HG02885 (cell line): ENCODE results near the gene HNF4A.

Experiments
- ATAC-seq: cut with Tn5 transposase; IDR thresholded peaks from one replicate; pipeline ENCODE4 v1.9.1; 2021; ENCODE audit warnings: mild to moderate bottlenecking; ENCODE audit not compliant: unreplicated experiment, poor library complexity

Gene HNF4A

DNA sequence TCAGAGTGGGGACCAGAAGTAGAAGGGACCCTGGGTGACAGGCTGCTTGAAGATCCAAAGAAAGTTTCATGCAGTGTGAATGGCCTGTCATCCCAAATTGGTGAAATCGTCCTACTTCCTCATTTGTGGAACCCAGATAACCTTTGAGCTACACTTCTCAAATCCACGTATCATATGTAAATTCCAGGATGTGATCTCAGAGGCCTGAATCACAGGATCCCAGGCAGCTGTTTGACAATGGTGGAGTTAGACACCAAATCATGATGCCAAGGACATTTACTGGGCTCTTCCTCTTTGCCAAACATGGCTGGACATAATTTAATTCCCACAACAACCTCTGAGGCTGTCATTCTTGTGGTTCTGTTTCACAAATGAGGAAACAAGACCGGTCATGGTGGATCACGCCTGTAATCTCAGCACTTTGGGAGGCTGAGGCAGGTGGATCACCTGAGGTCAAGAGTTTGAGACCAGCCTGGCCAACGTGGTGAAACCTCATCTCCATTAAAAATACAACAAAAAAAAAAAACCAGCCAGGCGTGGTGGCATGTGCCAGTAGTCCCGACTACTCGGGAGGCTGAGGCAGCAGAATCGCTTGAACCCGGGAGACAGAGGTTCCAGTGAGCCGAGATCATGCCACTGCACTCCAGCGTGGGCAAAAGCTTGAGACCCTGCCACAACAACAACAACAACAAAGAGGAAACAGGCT lies 80.3 kb downstream of the HNF4A start:
- ATAC-seq = no peak

- ATAC-seq = no peak
These were observed 80.9 kb downstream of the HNF4A start for GRCh38 chr20:44436393-44436792.

- no peak for ATAC-seq
These were observed 82.0 kb downstream of the HNF4A start for GRCh38 chr20:44437497-44437896.

- no peak for ATAC-seq
These were observed 83.3 kb downstream of the HNF4A start for GRCh38 chr20:44438782-44439181.

- no peak for ATAC-seq
These were observed 83.8 kb downstream of the HNF4A start for GRCh38 chr20:44439318-44439717.

DNA sequence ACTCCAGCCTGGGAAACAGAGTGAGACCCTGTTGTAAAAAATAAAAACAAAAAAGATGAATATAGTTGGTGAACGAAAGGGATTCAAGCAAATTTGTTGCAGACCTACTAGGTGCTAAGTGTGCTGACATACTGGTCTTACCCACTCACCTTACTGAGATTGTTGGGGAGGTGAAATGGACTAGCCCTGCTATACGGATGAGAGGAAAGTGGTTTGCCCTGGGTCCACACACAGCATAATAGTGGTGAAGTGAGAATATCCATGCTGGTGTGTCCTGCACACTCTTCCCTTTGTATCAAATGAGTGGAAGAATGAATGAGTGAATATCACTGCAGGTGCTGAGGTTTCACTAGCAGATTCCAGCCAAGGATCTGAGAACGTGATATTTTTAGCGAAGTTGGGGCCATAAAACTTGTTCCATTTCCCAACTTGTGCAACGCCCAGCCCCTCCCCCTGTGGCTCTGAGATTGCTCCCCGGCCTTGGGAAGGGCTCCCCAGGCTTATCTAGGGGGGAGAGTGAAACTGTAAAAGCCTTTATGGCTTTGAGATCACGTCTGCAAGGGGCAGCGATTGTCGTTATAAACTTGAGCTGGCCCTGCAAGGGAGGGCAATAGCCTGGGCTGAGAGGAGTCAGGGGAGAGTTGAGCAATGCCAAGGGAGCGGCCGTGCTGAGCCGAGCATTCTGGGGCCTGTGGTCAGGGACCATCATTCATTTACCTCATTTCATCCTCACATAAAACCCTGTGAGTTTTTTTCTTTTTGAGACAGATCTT lies 87.0 kb downstream of the HNF4A start:
- no peak for ATAC-seq

DNA sequence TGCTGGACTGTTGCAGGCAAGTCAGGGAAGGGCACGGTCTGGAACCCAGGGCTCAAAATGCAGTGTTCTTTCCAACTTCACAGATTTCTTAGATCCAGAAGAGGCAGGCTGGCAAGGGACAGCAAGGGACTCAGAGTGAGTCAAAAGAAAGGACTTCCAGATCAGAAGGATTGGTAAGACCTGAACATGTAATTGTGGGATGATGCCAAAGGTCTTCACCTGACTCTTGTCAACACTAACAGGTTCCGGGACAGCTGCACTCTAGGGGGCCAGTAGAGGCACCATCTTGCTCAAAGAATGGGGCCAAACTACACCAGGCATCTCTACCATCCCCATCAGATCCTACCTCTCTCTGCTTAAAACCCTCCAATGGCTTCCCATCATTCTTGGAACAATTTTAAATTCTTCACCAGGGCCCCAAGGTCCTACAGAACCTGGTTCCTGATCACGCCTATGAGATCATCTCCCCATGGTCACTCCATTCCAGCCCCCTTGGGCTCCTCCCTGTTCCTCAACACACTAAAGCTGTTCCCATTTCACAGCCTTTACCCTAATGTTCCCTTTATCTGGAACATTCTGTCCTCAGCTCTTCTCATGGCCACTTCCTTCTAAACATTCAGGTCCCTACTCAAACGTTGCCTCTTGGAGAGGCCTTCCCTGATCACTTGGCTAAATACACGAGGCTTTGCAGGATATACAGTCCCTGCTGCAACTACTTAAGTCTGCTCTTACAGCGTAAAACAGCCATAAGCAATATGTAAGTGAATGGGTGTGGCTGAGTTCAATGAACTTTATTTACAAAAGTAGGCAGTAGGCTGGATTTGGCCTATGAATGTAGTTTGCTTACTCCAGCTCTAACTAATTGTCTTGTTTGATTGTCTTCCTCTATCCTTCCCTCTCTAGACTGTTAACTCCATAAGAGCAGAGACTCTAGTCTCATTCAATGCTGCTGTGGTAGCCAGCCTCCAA lies 90.5 kb downstream of the HNF4A start:
- ATAC-seq = no peak

DNA sequence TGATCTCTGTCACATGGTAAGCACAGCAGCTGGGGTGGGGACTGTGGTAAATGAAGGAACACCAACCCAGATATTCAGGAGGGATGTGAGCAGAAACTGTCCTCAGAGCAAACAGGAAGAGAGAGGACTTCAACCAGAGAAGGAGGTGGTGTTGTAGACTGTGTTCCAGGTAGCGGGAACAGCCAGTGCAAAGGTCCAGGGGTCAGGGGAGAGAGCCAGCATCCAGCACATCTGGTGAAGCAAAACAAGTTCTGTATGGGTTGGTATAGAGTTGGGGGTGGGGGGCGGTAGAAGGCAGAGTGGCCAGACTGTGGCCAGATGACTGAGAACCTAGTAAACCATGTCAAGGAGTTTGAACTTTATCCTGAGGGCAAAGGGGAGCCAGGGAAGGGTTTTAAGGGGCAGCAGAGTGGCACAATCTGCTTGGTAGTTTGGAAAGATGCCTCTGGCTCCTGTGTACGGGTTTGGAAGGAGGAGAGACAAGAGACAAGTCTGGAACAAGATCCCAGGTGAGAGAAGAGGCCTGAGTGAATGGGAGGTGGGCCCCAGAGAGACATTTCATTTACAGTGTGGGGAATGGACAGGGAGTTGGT lies 92.4 kb downstream of the HNF4A start:
- ATAC-seq = no peak

- ATAC-seq = no peak
These were observed 93.5 kb downstream of the HNF4A start for GRCh38 chr20:44448753-44449546.

- no peak for ATAC-seq
These were observed 94.4 kb downstream of the HNF4A start for GRCh38 chr20:44449864-44450263.

DNA sequence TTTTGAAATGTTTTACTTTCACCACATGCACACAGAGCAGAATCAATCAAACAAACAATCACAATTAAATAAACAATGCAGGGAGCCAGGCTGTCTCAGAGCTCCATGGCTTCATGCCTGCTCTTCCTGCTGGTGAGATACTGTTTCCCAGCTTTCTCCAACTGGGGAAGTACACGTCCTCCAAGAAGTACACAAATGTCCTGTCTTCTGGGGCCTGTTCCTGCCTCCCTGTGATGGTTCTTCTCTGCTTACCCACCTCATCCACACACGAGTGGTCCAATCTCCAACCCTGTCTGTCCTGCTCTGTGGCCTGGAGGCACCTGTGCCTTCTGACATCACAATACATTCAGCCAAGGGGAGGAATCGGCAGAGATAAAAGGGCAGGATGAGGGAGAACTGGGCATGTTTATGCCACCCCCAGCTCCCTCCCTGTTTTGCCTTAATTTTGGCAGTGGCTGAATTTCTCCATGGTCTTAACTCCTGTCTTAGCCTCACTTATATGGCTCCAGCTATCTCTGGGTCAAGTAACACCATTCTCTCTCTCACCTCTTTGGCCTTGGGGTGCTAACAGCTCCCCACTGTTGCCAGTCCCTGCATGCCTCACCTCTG lies 94.9 kb downstream of the HNF4A start:
- no peak for ATAC-seq

DNA sequence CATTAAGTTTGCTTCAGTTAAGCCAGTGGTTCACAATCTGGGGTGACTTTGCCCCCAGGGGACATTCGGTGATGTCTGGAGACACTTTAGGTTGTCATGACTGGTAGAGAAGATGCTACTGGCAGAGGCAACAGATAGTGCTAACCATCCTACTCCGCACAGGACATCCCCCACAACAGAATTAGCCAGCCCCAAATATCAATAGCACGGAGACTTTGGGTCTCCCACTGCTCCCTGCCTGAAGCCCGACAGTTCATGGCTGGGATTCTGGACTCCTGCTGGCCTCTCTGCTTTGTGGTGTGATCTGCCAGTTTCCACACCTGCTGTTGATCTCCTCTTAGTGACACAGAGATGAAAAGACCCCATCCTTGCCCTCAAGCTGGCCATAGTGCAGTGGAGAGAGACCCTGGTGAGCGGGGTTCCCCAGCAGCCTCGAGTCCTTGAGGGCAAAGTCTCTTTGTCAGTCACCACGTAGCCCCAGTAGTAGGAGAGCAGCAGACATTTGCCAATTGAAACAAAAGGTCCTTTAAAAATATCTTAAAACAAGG lies 95.5 kb downstream of the HNF4A start:
- ATAC-seq = no peak

- no peak for ATAC-seq
These were observed 98.9 kb downstream of the HNF4A start for GRCh38 chr20:44454306-44454963.

DNA sequence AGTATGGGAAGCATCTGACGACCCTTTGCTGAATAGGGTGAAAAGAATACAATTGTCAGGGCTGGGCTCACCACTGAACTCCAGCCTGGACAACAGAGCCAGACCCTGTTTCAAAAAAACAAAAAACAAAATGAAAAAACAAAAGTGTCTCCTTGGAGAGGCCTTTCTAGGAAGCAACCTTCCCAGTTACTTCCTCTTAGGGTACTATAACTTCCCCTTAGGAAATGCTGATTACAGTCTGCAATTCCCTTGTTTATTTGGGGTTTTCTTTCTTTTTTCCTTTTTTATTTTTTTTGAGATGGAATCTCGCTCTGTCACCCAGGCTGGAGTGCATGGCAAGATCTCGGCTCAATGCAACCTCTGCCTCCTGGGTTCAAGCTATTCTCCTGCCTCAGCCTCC lies 99.6 kb downstream of the HNF4A start:
- no peak for ATAC-seq

DNA sequence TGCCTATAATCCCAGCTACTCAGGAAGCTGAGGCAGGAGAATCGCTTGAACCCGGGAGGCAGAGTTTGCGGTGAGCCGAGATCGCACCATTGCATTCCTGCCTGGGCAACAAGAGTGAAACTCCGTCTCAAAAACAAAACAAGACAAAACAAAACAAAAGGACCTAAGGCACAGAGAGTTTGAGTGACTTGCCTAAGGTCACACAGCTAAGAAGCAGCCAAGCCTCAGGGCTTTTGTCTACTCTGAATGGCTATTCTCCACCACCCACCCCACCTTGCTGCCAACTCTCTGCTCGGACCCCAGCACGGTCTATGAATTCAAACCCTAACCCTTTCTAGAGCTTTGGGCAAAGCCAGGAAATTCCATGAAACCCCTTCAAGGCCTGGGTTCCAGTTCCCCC lies 101.1 kb downstream of the HNF4A start:
- ATAC-seq = no peak

- no peak for ATAC-seq
These were observed 101.5 kb downstream of the HNF4A start for GRCh38 chr20:44457016-44457415.

DNA sequence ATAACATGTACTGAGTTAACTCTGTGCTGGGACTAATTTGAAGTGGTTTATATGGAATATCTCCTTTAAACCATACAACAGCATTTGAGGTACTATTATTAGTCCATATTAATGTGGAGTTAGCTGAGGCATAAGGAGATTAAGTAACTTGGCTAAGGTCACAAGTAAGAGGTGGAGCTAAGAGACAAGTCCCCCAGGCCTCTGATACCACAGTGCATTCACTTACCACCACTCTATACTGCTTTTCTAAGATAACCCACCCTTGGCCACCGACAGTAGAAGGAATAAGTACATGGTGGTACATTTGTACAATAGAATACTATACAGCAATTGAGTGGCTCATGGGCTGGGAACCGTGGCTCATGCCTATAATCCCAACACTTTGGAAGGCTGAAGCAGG lies 103.8 kb downstream of the HNF4A start:
- no peak for ATAC-seq

GRCh38 chr20:44460795-44461141 lies 105.3 kb downstream of the HNF4A start:
- no peak for ATAC-seq
